ENCODE results near the gene CDH3. TPM values are rescaled to one million over a fixed set of nuclear protein-coding genes. Genes with fewer than 3 reads are reported as not detected.

CDH3 gene
- not detected in 2 replicates for total RNA-seq

DNA sequence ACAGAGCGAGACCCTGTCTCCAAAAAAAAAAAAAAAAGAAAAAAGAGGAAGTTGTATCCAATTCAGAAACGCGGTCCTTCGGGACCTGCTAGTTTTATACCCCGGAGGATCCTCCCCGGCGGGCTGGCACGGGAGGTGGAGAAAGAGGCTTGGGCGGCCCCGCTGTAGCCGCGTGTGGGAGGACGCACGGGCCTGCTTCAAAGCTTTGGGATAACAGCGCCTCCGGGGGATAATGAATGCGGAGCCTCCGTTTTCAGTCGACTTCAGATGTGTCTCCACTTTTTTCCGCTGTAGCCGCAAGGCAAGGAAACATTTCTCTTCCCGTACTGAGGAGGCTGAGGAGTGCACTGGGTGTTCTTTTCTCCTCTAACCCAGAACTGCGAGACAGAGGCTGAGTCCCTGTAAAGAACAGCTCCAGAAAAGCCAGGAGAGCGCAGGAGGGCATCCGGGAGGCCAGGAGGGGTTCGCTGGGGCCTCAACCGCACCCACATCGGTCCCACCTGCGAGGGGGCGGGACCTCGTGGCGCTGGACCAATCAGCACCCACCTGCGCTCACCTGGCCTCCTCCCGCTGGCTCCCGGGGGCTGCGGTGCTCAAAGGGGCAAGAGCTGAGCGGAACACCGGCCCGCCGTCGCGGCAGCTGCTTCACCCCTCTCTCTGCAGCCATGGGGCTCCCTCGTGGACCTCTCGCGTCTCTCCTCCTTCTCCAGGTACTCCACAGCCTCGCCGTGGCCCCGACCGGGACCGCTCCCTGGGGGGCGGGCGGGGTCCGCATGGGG, at the start of gene CDH3:
TSS of gene CDH3 (plus strand) at position 596 of the 779 bp plus-strand sequence. CDS start at position 666, 70 bp downstream.

DNA sequence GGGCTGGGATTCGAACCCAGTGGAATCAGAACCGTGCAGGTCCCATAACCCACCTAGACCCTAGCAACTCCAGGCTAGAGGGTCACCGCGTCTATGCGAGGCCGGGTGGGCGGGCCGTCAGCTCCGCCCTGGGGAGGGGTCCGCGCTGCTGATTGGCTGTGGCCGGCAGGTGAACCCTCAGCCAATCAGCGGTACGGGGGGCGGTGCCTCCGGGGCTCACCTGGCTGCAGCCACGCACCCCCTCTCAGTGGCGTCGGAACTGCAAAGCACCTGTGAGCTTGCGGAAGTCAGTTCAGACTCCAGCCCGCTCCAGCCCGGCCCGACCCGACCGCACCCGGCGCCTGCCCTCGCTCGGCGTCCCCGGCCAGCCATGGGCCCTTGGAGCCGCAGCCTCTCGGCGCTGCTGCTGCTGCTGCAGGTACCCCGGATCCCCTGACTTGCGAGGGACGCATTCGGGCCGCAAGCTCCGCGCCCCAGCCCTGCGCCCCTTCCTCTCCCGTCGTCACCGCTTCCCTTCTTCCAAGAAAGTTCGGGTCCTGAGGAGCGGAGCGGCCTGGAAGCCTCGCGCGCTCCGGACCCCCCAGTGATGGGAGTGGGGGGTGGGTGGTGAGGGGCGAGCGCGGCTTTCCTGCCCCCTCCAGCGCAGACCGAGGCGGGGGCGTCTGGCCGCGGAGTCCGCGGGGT, 92.1 kb downstream of the CDH3 start, which contains the start of gene CDH1:
TSS of gene CDH1 (plus strand) at position 247 of the 684 bp plus-strand sequence. CDS start at position 371, 124 bp downstream.

Other genes with a start within 250 kb of the CDH3 start
- gene SMPD3, start 196.8 kb upstream of the CDH3 start, total RNA-seq = not detected in 2 replicates
- 16.8 and 19.3 TPM in 2 replicates for gene ZFP90, start 106.0 kb upstream of the CDH3 start, total RNA-seq
- under 0.01 TPM in 1 of 2 replicates, not detected in the other for gene CDH1, start 92.0 kb downstream of the CDH3 start, total RNA-seq
- gene TANGO6, start 198.2 kb downstream of the CDH3 start, total RNA-seq = 21.0 and 22.1 TPM in 2 replicates